GM10266 (cell line): ENCODE data around the gene ASTN1.

ENCODE experiments used
- DNase-seq: peaks from one replicate; pipeline ENCODE4 v3.0.0; 2012; ENCODE audit errors: extremely low spot score
- TF ChIP-seq, protein P1 (sequence below): IDR thresholded peaks from 2 replicates; pipeline ENCODE4 v1.5.1; 2012; ENCODE audit warnings: mild to moderate bottlenecking, low read depth; ENCODE audit not compliant: control insufficient read depth, insufficient read depth; ENCODE audit errors: missing control alignments

Gene ASTN1

DNA sequence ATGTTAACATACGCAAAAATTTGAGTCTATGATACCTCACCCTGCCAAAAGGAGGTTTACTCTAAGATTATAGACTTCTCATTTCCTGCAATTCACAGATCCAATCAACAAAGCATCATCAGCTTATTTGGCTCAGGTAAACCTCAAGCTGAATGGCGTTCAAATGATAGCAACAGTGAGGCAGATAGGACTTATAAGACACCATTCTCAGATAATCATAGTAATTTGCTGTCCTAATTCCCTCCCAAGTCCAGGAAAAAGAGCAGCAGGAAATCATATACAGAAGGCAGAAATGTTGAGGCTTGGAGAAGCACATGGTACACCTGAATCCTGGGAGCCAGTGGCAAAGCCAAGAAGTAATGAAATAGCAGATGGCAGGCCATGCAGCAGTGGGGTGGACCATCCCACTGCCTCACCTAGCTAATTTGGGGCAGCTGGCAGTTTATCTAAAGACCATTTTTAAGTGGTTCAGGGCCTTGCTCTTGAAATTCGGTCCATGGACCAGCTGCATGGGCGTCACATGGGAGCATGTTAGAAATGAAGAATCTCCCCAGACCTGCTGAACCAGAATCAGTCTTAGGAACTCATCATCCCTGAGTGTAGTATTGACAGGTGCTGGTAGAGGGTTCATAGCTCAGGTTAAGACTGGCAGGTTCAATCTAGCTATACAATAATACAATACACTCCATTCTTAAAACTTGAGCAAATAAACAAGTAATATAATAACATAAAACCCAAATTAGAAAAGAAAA, 57.7 kb downstream of the ASTN1 start:
- DNase-seq: no peak

GRCh38 chr1:177106196-177106595, 58.3 kb downstream of the ASTN1 start:
- no peak for DNase-seq
- TF ChIP-seq, protein P1, sequence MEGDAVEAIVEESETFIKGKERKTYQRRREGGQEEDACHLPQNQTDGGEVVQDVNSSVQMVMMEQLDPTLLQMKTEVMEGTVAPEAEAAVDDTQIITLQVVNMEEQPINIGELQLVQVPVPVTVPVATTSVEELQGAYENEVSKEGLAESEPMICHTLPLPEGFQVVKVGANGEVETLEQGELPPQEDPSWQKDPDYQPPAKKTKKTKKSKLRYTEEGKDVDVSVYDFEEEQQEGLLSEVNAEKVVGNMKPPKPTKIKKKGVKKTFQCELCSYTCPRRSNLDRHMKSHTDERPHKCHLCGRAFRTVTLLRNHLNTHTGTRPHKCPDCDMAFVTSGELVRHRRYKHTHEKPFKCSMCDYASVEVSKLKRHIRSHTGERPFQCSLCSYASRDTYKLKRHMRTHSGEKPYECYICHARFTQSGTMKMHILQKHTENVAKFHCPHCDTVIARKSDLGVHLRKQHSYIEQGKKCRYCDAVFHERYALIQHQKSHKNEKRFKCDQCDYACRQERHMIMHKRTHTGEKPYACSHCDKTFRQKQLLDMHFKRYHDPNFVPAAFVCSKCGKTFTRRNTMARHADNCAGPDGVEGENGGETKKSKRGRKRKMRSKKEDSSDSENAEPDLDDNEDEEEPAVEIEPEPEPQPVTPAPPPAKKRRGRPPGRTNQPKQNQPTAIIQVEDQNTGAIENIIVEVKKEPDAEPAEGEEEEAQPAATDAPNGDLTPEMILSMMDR: no peak

More for the DNA sequence above, 57.7 kb downstream of the ASTN1 start:
- TF ChIP-seq, protein P1: no peak

GRCh38 chr1:177103005-177103852, 61.3 kb downstream of the ASTN1 start:
- TF ChIP-seq, protein P1: no peak
- DNase-seq: no peak

- TF ChIP-seq, protein P1: no peak
- no peak for DNase-seq
Measured at GRCh38 chr1:177092001-177092400, 72.5 kb downstream of the ASTN1 start.

- TF ChIP-seq, protein P1: no peak
- DNase-seq: no peak
Measured at GRCh38 chr1:177091040-177091439, 73.5 kb downstream of the ASTN1 start.

- TF ChIP-seq, protein P1: no peak
- DNase-seq: no peak
Measured at GRCh38 chr1:177088966-177089365, 75.5 kb downstream of the ASTN1 start.
